ENCODE measurements around the gene MT1F.

DNA sequence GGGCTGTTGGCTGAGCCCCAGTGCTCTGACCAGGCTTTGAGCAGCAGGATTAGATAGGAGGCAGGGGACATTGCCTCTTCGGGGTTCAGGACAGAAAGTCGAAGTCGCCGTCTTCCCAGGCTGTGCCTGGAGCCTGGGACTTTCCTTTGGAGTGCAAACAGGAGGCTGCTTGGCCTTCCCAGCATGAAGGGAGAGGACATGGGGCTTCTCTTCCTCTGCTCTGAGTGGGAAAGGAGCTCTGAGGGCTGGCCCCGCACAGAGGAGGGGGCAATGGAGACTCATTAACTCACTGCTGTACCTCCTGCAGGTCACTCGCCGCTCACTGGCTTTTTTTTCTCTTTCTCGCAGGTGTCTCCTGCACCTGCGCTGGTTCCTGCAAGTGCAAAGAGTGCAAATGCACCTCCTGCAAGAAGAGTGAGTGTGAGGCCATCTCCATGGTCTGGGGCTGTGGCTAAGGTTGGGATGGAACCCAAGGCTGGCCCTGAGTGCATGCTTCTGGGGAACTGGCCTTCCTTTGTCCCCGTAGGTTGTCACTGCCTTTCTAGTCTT lies 642 bp downstream of the MT1F start:
- peak in 1 of 7 experiments; percentile 9 for TF ChIP-seq CTCF (IDR thresholded peaks at IDR 0.05)
- TF ChIP-seq POLR2A (IDR thresholded peaks at IDR 0.05), result no peak
